ENCODE measurements around the gene DCAF17.

The DCAF17 gene

GRCh38 chr2:171522788-171523087 is 88.7 kb downstream of the DCAF17 start:
- Histone ChIP-seq H2AK5ac (ENCODE audit: low read length, severe bottlenecking) (no peak overlapping the region), H3K4me2 (ENCODE audit: low read length, poor library complexity, severe bottlenecking) (peak overlapping the region; percentile 69), H2BK120ac (ENCODE audit: low read depth, low read length) (peak overlapping the region; percentile 21), H3K9ac (ENCODE audit: low read length) (peak overlapping the region; percentile 93), H3K23ac (ENCODE audit: low read length in 2 of 2) (peak overlapping the region in 1 of 2 experiments; percentile 11), H3K9me3 (ENCODE audit: control insufficient read depth, low read length) (no peaks in the 10 kb centered on the region), H2BK12ac (ENCODE audit: low read length in 2 of 2) (peak overlapping the region in 1 of 2 experiments; percentile 64), H4K8ac (ENCODE audit: low read length) (peak overlapping the region; percentile 52), H3K79me1 (replicated peaks; ENCODE audit: low read length, poor library complexity, severe bottlenecking) (peaks cover 8% of the 10 kb centered on the region), H3K27me3 (ENCODE audit: control insufficient read depth in 1 of 2, insufficient read depth in 1 of 2, low read length in 2 of 2) (no peaks in the 10 kb centered on the region), H3K18ac (ENCODE audit: low read depth in 1 of 2, low read length in 2 of 2) (peak overlapping the region; percentile 46 to 88), H3K27ac (ENCODE audit: low read length, poor library complexity, severe bottlenecking) (peak overlapping the region; percentile 61), H3K14ac (ENCODE audit: low read length in 2 of 2) (peak overlapping the region in 1 of 2 experiments; percentile 95), H4K91ac (ENCODE audit: low read length) (peak overlapping the region; percentile 56), H3K4me3 (ENCODE audit: insufficient read depth in 1 of 2, low read depth in 1 of 2, low read length in 2 of 2) (peak overlapping the region; percentile 69 to 97), H3K4me1 (ENCODE audit: control insufficient read depth, insufficient read depth, low read depth, low read length) (no peaks in the 10 kb centered on the region), H3K4ac (ENCODE audit: low read depth in 1 of 2, low read length in 2 of 2) (peak overlapping the region; percentile 2 to 20), H3K36me3 (ENCODE audit: control insufficient read depth in 1 of 2, insufficient read depth in 2 of 2, low read depth in 1 of 2, low read length in 2 of 2) (peaks cover 0 to 10% of the 10 kb centered on the region in 2 experiments), H2BK5ac (ENCODE audit: low read depth, low read length, poor library complexity, severe bottlenecking) (peak overlapping the region; percentile 10), H2BK15ac (ENCODE audit: low read depth, poor library complexity, severe bottlenecking) (peak overlapping the region; percentile 56), H2AFZ (ENCODE audit: low read depth, low read length) (peak overlapping the region; percentile 3)
- WGBS: under 1% methylated on average over 26 of the region's 29 CpGs
- DNase-seq: no peak

GRCh38 chr2:171523088-171524017 is 89.3 kb downstream of the DCAF17 start:
- Histone ChIP-seq H3K9ac (ENCODE audit: low read length) (peak overlapping the region; percentile 93), H2AK5ac (ENCODE audit: low read length, severe bottlenecking) (no peak overlapping the region), H4K91ac (ENCODE audit: low read length) (peak overlapping the region; percentile 56), H3K14ac (ENCODE audit: low read length in 2 of 2) (peak overlapping the region in 1 of 2 experiments; percentile 95), H3K9me3 (ENCODE audit: control insufficient read depth, low read length) (no peaks in the 10 kb centered on the region), H3K4ac (ENCODE audit: low read depth in 1 of 2, low read length in 2 of 2) (peak overlapping the region in 1 of 2 experiments; percentile 2), H4K8ac (ENCODE audit: low read length) (no peak overlapping the region), H2AFZ (ENCODE audit: low read depth, low read length) (peak overlapping the region; percentile 23), H2BK5ac (ENCODE audit: low read depth, low read length, poor library complexity, severe bottlenecking) (peak overlapping the region; percentile 10), H3K4me3 (ENCODE audit: insufficient read depth in 1 of 2, low read depth in 1 of 2, low read length in 2 of 2) (peak overlapping the region; percentile 69 to 97), H3K4me1 (ENCODE audit: control insufficient read depth, insufficient read depth, low read depth, low read length) (no peaks in the 10 kb centered on the region), H2BK120ac (ENCODE audit: low read depth, low read length) (peak overlapping the region; percentile 21), H3K36me3 (ENCODE audit: control insufficient read depth in 1 of 2, insufficient read depth in 2 of 2, low read depth in 1 of 2, low read length in 2 of 2) (peaks cover 0 to 11% of the 10 kb centered on the region in 2 experiments), H3K18ac (ENCODE audit: low read depth in 1 of 2, low read length in 2 of 2) (peak overlapping the region; percentile 59 to 88), H2BK12ac (ENCODE audit: low read length in 2 of 2) (peak overlapping the region in 1 of 2 experiments; percentile 64), H3K27me3 (ENCODE audit: control insufficient read depth in 1 of 2, insufficient read depth in 1 of 2, low read length in 2 of 2) (no peaks in the 10 kb centered on the region), H3K23ac (ENCODE audit: low read length in 2 of 2) (peak overlapping the region in 1 of 2 experiments; percentile 88), H3K79me1 (replicated peaks; ENCODE audit: low read length, poor library complexity, severe bottlenecking) (peaks cover 13% of the 10 kb centered on the region), H3K4me2 (ENCODE audit: low read length, poor library complexity, severe bottlenecking) (peak overlapping the region; percentile 69), H2BK15ac (ENCODE audit: low read depth, poor library complexity, severe bottlenecking) (peak overlapping the region; percentile 56), H3K27ac (ENCODE audit: low read length, poor library complexity, severe bottlenecking) (peak overlapping the region; percentile 84)
- DNase-seq: peak; percentile 91
- under 1% methylated on average over 54 of the region's 62 CpGs for WGBS

GRCh38 chr2:171524018-171524401 is 90.0 kb downstream of the DCAF17 start:
- WGBS: 25% methylated on average over 6 of the region's 6 CpGs
- peak overlapping the region; percentile 69 for H3K4me2 ChIP-seq (ENCODE audit: low read length, poor library complexity, severe bottlenecking)
- no peak overlapping the region for H4K8ac ChIP-seq (ENCODE audit: low read length)
- DNase-seq: no peak
- H3K79me1 ChIP-seq (replicated peaks; ENCODE audit: low read length, poor library complexity, severe bottlenecking): peaks cover 15% of the 10 kb centered on the region
- H3K18ac ChIP-seq (ENCODE audit: low read depth in 1 of 2, low read length in 2 of 2): no peak overlapping the region
- no peak overlapping the region for H2BK15ac ChIP-seq (ENCODE audit: low read depth, poor library complexity, severe bottlenecking)
- H3K27ac ChIP-seq (ENCODE audit: low read length, poor library complexity, severe bottlenecking): peak overlapping the region; percentile 43
- no peaks in the 10 kb centered on the region for H3K9me3 ChIP-seq (ENCODE audit: control insufficient read depth, low read length)
- H3K4me3 ChIP-seq (ENCODE audit: insufficient read depth in 1 of 2, low read depth in 1 of 2, low read length in 2 of 2): peak overlapping the region; percentile 69 to 97
- no peak overlapping the region for H2AK5ac ChIP-seq (ENCODE audit: low read length, severe bottlenecking)
- peaks cover 0 to 14% of the 10 kb centered on the region in 2 experiments for H3K36me3 ChIP-seq (ENCODE audit: control insufficient read depth in 1 of 2, insufficient read depth in 2 of 2, low read depth in 1 of 2, low read length in 2 of 2)
- no peaks in the 10 kb centered on the region for H3K4me1 ChIP-seq (ENCODE audit: control insufficient read depth, insufficient read depth, low read depth, low read length)
- H2BK120ac ChIP-seq (ENCODE audit: low read depth, low read length): no peak overlapping the region
- no peaks in the 10 kb centered on the region for H3K27me3 ChIP-seq (ENCODE audit: control insufficient read depth in 1 of 2, insufficient read depth in 1 of 2, low read length in 2 of 2)
- H4K91ac ChIP-seq (ENCODE audit: low read length): no peak overlapping the region
- H2BK12ac ChIP-seq (ENCODE audit: low read length in 2 of 2): no peak overlapping the region
- H2AFZ ChIP-seq (ENCODE audit: low read depth, low read length): peak overlapping the region; percentile 8
- no peak overlapping the region for H3K4ac ChIP-seq (ENCODE audit: low read depth in 1 of 2, low read length in 2 of 2)
- H3K9ac ChIP-seq (ENCODE audit: low read length): peak overlapping the region; percentile 93
- no peak overlapping the region for H2BK5ac ChIP-seq (ENCODE audit: low read depth, low read length, poor library complexity, severe bottlenecking)
- no peak overlapping the region for H3K23ac ChIP-seq (ENCODE audit: low read length in 2 of 2)
- peak overlapping the region in 1 of 2 experiments; percentile 61 for H3K14ac ChIP-seq (ENCODE audit: low read length in 2 of 2)

- Histone ChIP-seq H2AK5ac (ENCODE audit: low read length, severe bottlenecking) (no peak overlapping the region), H2BK5ac (ENCODE audit: low read depth, low read length, poor library complexity, severe bottlenecking) (no peak overlapping the region), H3K27me3 (ENCODE audit: control insufficient read depth in 1 of 2, insufficient read depth in 1 of 2, low read length in 2 of 2) (no peaks in the 10 kb centered on the region), H4K8ac (ENCODE audit: low read length) (no peak overlapping the region), H3K9me3 (ENCODE audit: control insufficient read depth, low read length) (no peaks in the 10 kb centered on the region), H3K4ac (ENCODE audit: low read depth in 1 of 2, low read length in 2 of 2) (no peak overlapping the region), H3K4me2 (ENCODE audit: low read length, poor library complexity, severe bottlenecking) (no peak overlapping the region), H3K18ac (ENCODE audit: low read depth in 1 of 2, low read length in 2 of 2) (no peak overlapping the region), H2BK12ac (ENCODE audit: low read length in 2 of 2) (no peak overlapping the region), H4K91ac (ENCODE audit: low read length) (no peak overlapping the region), H3K23ac (ENCODE audit: low read length in 2 of 2) (no peak overlapping the region), H3K27ac (ENCODE audit: low read length, poor library complexity, severe bottlenecking) (no peak overlapping the region), H2BK120ac (ENCODE audit: low read depth, low read length) (no peak overlapping the region), H3K79me1 (replicated peaks; ENCODE audit: low read length, poor library complexity, severe bottlenecking) (peaks cover 24% of the 10 kb centered on the region), H3K9ac (ENCODE audit: low read length) (no peak overlapping the region), H2BK15ac (ENCODE audit: low read depth, poor library complexity, severe bottlenecking) (peak overlapping the region; percentile 4), H3K4me3 (ENCODE audit: insufficient read depth in 1 of 2, low read depth in 1 of 2, low read length in 2 of 2) (no peak overlapping the region), H3K36me3 (ENCODE audit: control insufficient read depth in 1 of 2, insufficient read depth in 2 of 2, low read depth in 1 of 2, low read length in 2 of 2) (peaks cover 2 to 42% of the 10 kb centered on the region in 2 experiments), H3K14ac (ENCODE audit: low read length in 2 of 2) (no peak overlapping the region), H3K4me1 (ENCODE audit: control insufficient read depth, insufficient read depth, low read depth, low read length) (peaks cover 1% of the 10 kb centered on the region), H2AFZ (ENCODE audit: low read depth, low read length) (no peak overlapping the region)
- WGBS: no CpG with 5 or more reads among the region's 1 CpG
- DNase-seq: no peak
Measured at GRCh38 chr2:171529914-171530313, 95.9 kb downstream of the DCAF17 start.

Data from mesenchymal stem cell (in vitro differentiated cells and primary cell).